Measurements from ENCODE around the gene CEACAM16. TPM values are rescaled to one million over a fixed set of nuclear protein-coding genes. Genes with fewer than 3 reads are reported as not detected.

The CEACAM16 gene
- total and polyA plus RNA-seq, 9 of the 15 experiments (the other 6 are each of a cell fraction or from before 2014, with no cell fraction given) = not detected

- TF ChIP-seq NONO (IDR thresholded peaks at IDR 0.05; ENCODE audit: low read depth in 2 of 2, low read length in 1 of 2) (no peak), SRSF7 (optimal IDR thresholded peaks at IDR 0.05; ENCODE audit: low read depth, low read length) (no peak), ZNF146 (CRISPR knock-in tag; IDR thresholded peaks at IDR 0.05; ENCODE audit: unreplicated experiment) (no peak), NCOA4 (IDR thresholded peaks at IDR 0.05; ENCODE audit: partially characterized antibody) (no peak), HNRNPLL (IDR thresholded peaks at IDR 0.05; ENCODE audit: low read depth, low read length, poor library complexity, severe bottlenecking) (no peak), BHLHE40 (IDR thresholded peaks at IDR 0.05; ENCODE audit: low read length) (no peak), HNRNPK (IDR thresholded peaks at IDR 0.05; ENCODE audit: low read depth, low read length, poor library complexity, severe bottlenecking) (no peak), PBX2 (CRISPR knock-in tag; IDR thresholded peaks at IDR 0.05; ENCODE audit: low read depth) (no peak), PBX2 (tag; conservative IDR thresholded peaks at IDR 0.05; ENCODE audit: low read depth) (no peak), FOXJ2 (tag; IDR thresholded peaks at IDR 0.05) (no peak), CGGBP1 (CRISPR knock-in tag; IDR thresholded peaks at IDR 0.05) (no peak), NFRKB (IDR thresholded peaks at IDR 0.05; ENCODE audit: low read depth) (no peak), SAFB2 (IDR thresholded peaks at IDR 0.05; ENCODE audit: borderline replicate concordance, low read depth, low read length, severe bottlenecking) (no peak), EHMT2 (IDR thresholded peaks at IDR 0.05) (peak; percentile 75), ZNF764 (CRISPR knock-in tag; IDR thresholded peaks at IDR 0.05; ENCODE audit: low read depth) (0 out of 2 replicates have a peak, but pooled peaks have one; percentile 43), KHSRP (IDR thresholded peaks at IDR 0.05) (no peak), KLF1 (tag; IDR thresholded peaks at IDR 0.05) (no peak), ZNF668 (CRISPR knock-in tag; IDR thresholded peaks at IDR 0.05) (no peak), ZNF277 (CRISPR knock-in tag; IDR thresholded peaks at IDR 0.05; ENCODE audit: borderline replicate concordance) (no peak), EP300 (IDR thresholded peaks at IDR 0.05; ENCODE audit: low read length) (0 out of 2 replicates have a peak, but pooled peaks have one; percentile 19), HLTF (IDR thresholded peaks at IDR 0.05) (0 out of 2 replicates have a peak, but pooled peaks have one; percentile 10), NR1H2 (CRISPR knock-in tag; IDR thresholded peaks at IDR 0.05) (no peak), PATZ1 (CRISPR knock-in tag; IDR thresholded peaks at IDR 0.05; ENCODE audit: borderline replicate concordance) (no peak), EGR1 (conservative IDR thresholded peaks at IDR 0.05) (peak; percentile 89), MYBL2 (IDR thresholded peaks at IDR 0.05; ENCODE audit: low read depth) (no peak), MYBL2 (CRISPR knock-in tag; IDR thresholded peaks at IDR 0.05; ENCODE audit: borderline replicate concordance) (no peak)
These were observed 4.8 kb upstream of the CEACAM16 start (continued) for GRCh38 chr19:44694184-44694579.
